GM19397 (cell line): Measurements from ENCODE around the gene HEMK1.

Experiments used
- ATAC-seq: cut with Tn5 transposase; IDR thresholded peaks from one replicate; pipeline ENCODE4 v1.9.1; 2021; ENCODE audit warnings: mild to moderate bottlenecking, moderate library complexity; ENCODE audit not compliant: unreplicated experiment

HEMK1 gene

GRCh38 chr3:50632450-50632849 lies 63.1 kb downstream of the HEMK1 start:
- no peak for ATAC-seq

GRCh38 chr3:50633230-50633790 lies 64.0 kb downstream of the HEMK1 start:
- ATAC-seq, result no peak

- no peak for ATAC-seq
These were observed 65.7 kb downstream of the HEMK1 start for GRCh38 chr3:50635066-50635465.

DNA sequence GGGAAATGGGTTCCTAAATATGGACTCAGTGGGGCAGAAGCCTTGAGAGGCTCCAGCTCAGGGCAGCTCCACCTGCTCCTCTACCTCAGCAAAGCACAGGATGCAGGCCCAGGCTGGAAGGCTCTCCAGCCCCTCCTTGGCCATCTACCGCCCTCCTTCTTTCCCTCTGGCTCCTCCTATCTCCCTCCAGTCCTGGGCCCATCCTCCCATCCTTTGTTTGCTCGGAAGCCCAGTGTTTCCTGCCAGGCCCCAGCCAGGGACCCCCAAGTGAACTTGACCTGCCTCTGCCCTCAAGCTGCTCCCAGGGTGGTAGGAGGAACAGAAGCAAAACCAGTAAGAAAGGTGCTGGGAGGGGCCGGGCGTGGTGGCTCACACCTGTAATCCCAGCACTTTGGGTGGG lies 67.7 kb downstream of the HEMK1 start:
- ATAC-seq, result no peak

DNA sequence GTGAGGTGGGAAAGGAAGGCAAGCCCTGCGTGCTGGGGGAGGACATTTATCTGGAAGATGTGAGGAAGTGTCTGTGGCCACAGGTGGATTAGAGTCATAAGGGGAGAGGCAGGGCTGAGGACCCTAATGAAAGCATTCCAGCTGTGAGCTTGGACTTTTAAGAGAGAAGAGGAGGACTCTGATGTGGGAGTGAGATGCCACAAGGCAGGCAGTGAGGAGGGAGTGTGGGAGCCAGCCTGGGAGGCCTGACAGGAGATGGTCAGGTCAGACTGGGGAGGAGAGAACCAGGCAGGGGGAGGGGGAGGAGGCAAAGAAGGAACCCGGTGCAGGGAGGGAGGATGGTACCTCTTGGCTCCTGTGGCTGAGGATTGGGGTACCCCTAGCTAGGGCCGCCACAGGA lies 68.6 kb downstream of the HEMK1 start:
- no peak for ATAC-seq

DNA sequence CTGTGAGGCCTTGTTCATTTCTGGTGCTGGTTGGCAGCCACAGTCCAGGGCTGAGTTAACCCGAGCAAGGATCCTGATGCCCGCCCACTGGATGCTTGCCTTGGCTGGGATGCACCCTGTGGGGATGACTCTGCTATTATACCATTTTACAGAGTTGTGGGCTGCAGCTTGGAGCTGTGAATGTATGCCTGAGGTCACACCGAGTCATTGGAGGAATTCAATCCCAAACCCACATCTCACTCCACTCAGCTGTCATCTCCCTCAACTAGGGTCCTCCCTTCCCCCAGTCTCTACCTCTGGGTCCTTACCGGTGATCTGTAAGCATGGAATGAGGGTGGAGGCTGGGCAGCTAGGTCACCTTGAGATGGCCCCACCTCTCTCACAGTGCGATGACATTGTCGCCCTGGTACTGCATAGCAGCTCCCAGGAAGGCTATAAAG lies 69.8 kb downstream of the HEMK1 start:
- ATAC-seq, result no peak

- ATAC-seq, result no peak
These were observed 73.1 kb downstream of the HEMK1 start for GRCh38 chr3:50642382-50642781.

DNA sequence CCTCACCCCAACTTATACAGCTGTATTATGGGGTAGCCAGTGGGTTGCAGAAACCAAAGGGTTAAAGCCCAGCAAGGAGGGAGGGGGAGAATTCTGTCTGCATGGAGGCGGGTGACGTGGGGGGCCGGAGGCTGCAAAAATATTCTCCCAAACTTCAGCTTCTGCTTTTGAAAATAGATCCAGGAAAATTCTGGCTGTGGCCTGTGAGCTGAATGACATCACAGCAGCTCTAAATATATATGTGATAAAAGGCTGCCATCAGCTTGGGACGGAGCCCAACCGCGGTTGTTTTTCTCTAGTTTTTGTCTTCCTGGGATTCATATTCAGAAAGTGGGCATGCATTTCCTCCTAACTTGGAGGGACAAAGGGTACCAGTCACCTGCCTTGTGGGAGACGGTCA lies 75.2 kb downstream of the HEMK1 start:
- ATAC-seq, result no peak

GRCh38 chr3:50645378-50645777 lies 76.1 kb downstream of the HEMK1 start:
- ATAC-seq, result no peak
